CD4-positive, alpha-beta memory T cell (primary cell): Measurements from ENCODE around the gene HEMK1. TPM values are rescaled to one million over a fixed set of nuclear protein-coding genes. Genes with fewer than 3 reads are reported as not detected.
A peak's percentile ranks its signal among the peaks of the same experiment; 100 is the strongest.

Source experiments
- CTCF ChIA-PET: fragments of 350-600 bp; sonication (Branson Sonifier 250); formaldehyde crosslinking; loops from one replicate; lab custom pipeline; 2021; ENCODE audit warnings: inconsistent platforms; ENCODE audit not compliant: partially characterized antibody; lab: Charles Lee
- POLR2A ChIA-PET: fragments of 350-600 bp; sonication (Branson Sonifier 250); formaldehyde crosslinking; loops from one replicate; lab custom pipeline; 2021; ENCODE audit not compliant: partially characterized antibody; lab: Charles Lee
- DNase-seq, 5 donors: peaks; one replicate each; pipeline versions ENCODE4 v3.0.0 to v3.0.0-alpha.2; 2020 to 2022; ENCODE audit warnings: mixed read lengths in 1 of 5
- H3K27ac ChIP-seq: one replicate; pipeline ENCODE4 v1.7.0; 2013; ENCODE audit warnings: low read depth, low read length
- H3K27me3 ChIP-seq: 2 replicates; pipeline ENCODE4 v1.7.0; 2013; ENCODE audit warnings: mild to moderate bottlenecking, low read length, moderate library complexity; ENCODE audit not compliant: insufficient read depth
- H3K36me3 ChIP-seq: 2 replicates; pipeline ENCODE4 v1.7.0; 2013; ENCODE audit warnings: mild to moderate bottlenecking, low read length, moderate library complexity; ENCODE audit not compliant: insufficient read depth
- H3K4me1 ChIP-seq: 2 replicates; pipeline ENCODE4 v1.7.0; 2013; ENCODE audit warnings: mild to moderate bottlenecking, low read length, moderate library complexity; ENCODE audit not compliant: insufficient read depth
- H3K4me3 ChIP-seq, 2 donors: one replicate each; pipeline ENCODE4 v1.7.0; 2013; ENCODE audit warnings: low read length in 2 of 2, mild to moderate bottlenecking in 1 of 2
- H3K9me3 ChIP-seq, 2 donors: one replicate each; pipeline ENCODE4 v1.7.0; 2013; ENCODE audit warnings: low read length in 2 of 2, control low read depth in 1 of 2; ENCODE audit not compliant: control insufficient read depth in 1 of 2
- H3K27ac Mint-ChIP-seq, 7 donors: one replicate each; pipeline ENCODE4 v1.8.0; 2020 to 2021; ENCODE audit warnings: mixed read lengths in 7 of 7, mild to moderate bottlenecking in 6 of 7, inconsistent platforms in 3 of 7, moderate library complexity in 3 of 7
- H3K27me3 Mint-ChIP-seq, 2 donors: one replicate each; pipeline ENCODE4 v1.8.0; 2020 to 2021; ENCODE audit warnings: mixed read lengths in 2 of 2
- H3K36me3 Mint-ChIP-seq, 2 donors: one replicate each; pipeline ENCODE4 v1.8.0; 2020 to 2021; ENCODE audit warnings: mixed read lengths in 2 of 2, inconsistent platforms in 1 of 2, mild to moderate bottlenecking in 1 of 2
- H3K4me1 Mint-ChIP-seq, 4 donors: one replicate each; pipeline ENCODE4 v1.8.0; 2020 to 2021; ENCODE audit warnings: mixed read lengths in 4 of 4, mild to moderate bottlenecking in 1 of 4
- H3K4me3 Mint-ChIP-seq, 8 donors: one replicate each; pipeline ENCODE4 v1.8.0; 2020 to 2021; ENCODE audit warnings: mixed read lengths in 8 of 8, mild to moderate bottlenecking in 7 of 8, moderate library complexity in 6 of 8, inconsistent platforms in 3 of 8
- H3K9me3 Mint-ChIP-seq, 8 donors: one replicate each; pipeline ENCODE4 v1.8.0; 2020 to 2021; ENCODE audit warnings: mixed read lengths in 8 of 8, mild to moderate bottlenecking in 5 of 8, inconsistent platforms in 3 of 8, moderate library complexity in 1 of 8
- intact Hi-C: fragments of 100-400 bp; cut with micrococcal nuclease; formaldehyde crosslinking; loops from one replicate; pipeline ENCODE4 v1.15.1; 2023
- polyA plus RNA-seq, 2 donors: library from polyadenylated mRNA; unstranded; fragments of 300-500 nt; fragmentation: Illumina TruSeq; gene quantifications; one replicate each; pipeline ENCODE4 v1.2.3, GENCODE V29; 2021
- total RNA-seq, 2 experiments: library from RNA; stranded (reverse); gene quantifications; one replicate each; pipeline ENCODE4 v1.2.3, GENCODE V29; 2021

HEMK1 gene
- total and polyA plus RNA-seq, 4 experiments from 2014 or later = 21.2 to 56.7 (median 46.0) TPM

GRCh38 chr3:50635066-50635465 is 65.7 kb downstream of the HEMK1 start:
- H3K36me3 ChIP-seq = no peaks in the 10 kb centered on the region
- Mint-ChIP-seq H3K4me3 (peak overlapping the region in 4 of 8 donors; percentile 16 to 57 (median 23)), H3K27me3 (no peaks in the 10 kb centered on the region), H3K36me3 (peaks cover 0 to 37% of the 10 kb centered on the region in 2 donors), H3K4me1 (peaks cover 57 to 86% (median 72%) of the 10 kb centered on the region in 4 donors), H3K9me3 (no peaks in the 10 kb centered on the region), H3K27ac (peak overlapping the region in 3 of 7 donors; percentile 19 to 78 (median 39))
- peaks cover 74% of the 10 kb centered on the region for H3K4me1 ChIP-seq
- H3K9me3 ChIP-seq = no peaks in the 10 kb centered on the region
- ChIA-PET CTCF (interaction anchor here (0.7 to 5.3 kb wide), 5 partner anchors 13 to 63 kb away, joined by 3 to 43 read pairs (median 3); partner anchors contain the start of gene MAPKAPK3), POLR2A (interaction anchor here (1.0 kb wide), 1 partner anchor 15 kb away, joined by 3 read pairs; no protein-coding TSS in a partner anchor)
- H3K4me3 ChIP-seq = no peak overlapping the region
- H3K27ac ChIP-seq = no peak overlapping the region
- DNase-seq = no peak
- intact Hi-C loops = no loop called here
- no peaks in the 10 kb centered on the region for H3K27me3 ChIP-seq

DNA sequence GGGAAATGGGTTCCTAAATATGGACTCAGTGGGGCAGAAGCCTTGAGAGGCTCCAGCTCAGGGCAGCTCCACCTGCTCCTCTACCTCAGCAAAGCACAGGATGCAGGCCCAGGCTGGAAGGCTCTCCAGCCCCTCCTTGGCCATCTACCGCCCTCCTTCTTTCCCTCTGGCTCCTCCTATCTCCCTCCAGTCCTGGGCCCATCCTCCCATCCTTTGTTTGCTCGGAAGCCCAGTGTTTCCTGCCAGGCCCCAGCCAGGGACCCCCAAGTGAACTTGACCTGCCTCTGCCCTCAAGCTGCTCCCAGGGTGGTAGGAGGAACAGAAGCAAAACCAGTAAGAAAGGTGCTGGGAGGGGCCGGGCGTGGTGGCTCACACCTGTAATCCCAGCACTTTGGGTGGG is 67.7 kb downstream of the HEMK1 start:
- no peak overlapping the region for H3K4me3 Mint-ChIP-seq
- Histone ChIP-seq H3K9me3 (no peaks in the 10 kb centered on the region), H3K27me3 (no peaks in the 10 kb centered on the region), H3K4me3 (no peak overlapping the region), H3K27ac (no peak overlapping the region), H3K36me3 (peaks cover 16% of the 10 kb centered on the region), H3K4me1 (peaks cover 55% of the 10 kb centered on the region)
- POLR2A ChIA-PET = interaction anchor here (1.3 to 2.2 kb wide), 2 partner anchors 13 to 20 kb away, joined by 6 to 11 read pairs; partner anchors contain the start of gene MAPKAPK3
- peaks cover 13 to 49% of the 10 kb centered on the region in 2 donors for H3K36me3 Mint-ChIP-seq
- H3K9me3 Mint-ChIP-seq = no peaks in the 10 kb centered on the region
- no peak for DNase-seq
- CTCF ChIA-PET = interaction anchor here (0.9 to 1.8 kb wide), 3 partner anchors 11 to 17 kb away, joined by 3 to 5 read pairs (median 5); no protein-coding TSS in a partner anchor
- peaks cover 39 to 66% (median 53%) of the 10 kb centered on the region in 4 donors for H3K4me1 Mint-ChIP-seq
- H3K27ac Mint-ChIP-seq = peak overlapping the region in 5 of 7 donors; percentile 35 to 91 (median 88)
- no peaks in the 10 kb centered on the region for H3K27me3 Mint-ChIP-seq
- intact Hi-C loops = no loop called here

- CTCF ChIA-PET = interaction anchor here (1.5 kb wide), 1 partner anchor 18 kb away, joined by 4 read pairs; no protein-coding TSS in a partner anchor
Observed at GRCh38 chr3:50637945-50638344, 68.6 kb downstream of the HEMK1 start.

DNA sequence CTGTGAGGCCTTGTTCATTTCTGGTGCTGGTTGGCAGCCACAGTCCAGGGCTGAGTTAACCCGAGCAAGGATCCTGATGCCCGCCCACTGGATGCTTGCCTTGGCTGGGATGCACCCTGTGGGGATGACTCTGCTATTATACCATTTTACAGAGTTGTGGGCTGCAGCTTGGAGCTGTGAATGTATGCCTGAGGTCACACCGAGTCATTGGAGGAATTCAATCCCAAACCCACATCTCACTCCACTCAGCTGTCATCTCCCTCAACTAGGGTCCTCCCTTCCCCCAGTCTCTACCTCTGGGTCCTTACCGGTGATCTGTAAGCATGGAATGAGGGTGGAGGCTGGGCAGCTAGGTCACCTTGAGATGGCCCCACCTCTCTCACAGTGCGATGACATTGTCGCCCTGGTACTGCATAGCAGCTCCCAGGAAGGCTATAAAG is 69.8 kb downstream of the HEMK1 start:
- POLR2A ChIA-PET = no interaction called here
- H3K4me3 ChIP-seq = no peak overlapping the region

More at GRCh38 chr3:50637945-50638344, 68.6 kb downstream of the HEMK1 start:
- Mint-ChIP-seq H3K27ac (peak overlapping the region; percentile 35 to 92 (median 87)), H3K36me3 (peaks cover 18 to 51% of the 10 kb centered on the region in 2 donors), H3K9me3 (no peaks in the 10 kb centered on the region), H3K4me3 (no peak overlapping the region), H3K27me3 (no peaks in the 10 kb centered on the region), H3K4me1 (peaks cover 30 to 57% (median 43%) of the 10 kb centered on the region in 4 donors)
- H3K36me3 ChIP-seq = peaks cover 22% of the 10 kb centered on the region
- H3K4me1 ChIP-seq = peaks cover 45% of the 10 kb centered on the region
- no peaks in the 10 kb centered on the region for H3K27me3 ChIP-seq
- DNase-seq = no peak
- POLR2A ChIA-PET = interaction anchor here (0.8 to 2.2 kb wide), 2 partner anchors 14 to 21 kb away, joined by 3 to 11 read pairs; partner anchors contain the start of gene MAPKAPK3
- H3K9me3 ChIP-seq = no peaks in the 10 kb centered on the region
- intact Hi-C loops = no loop called here
- no peak overlapping the region for H3K4me3 ChIP-seq
- peak overlapping the region; percentile 10 for H3K27ac ChIP-seq

DNA sequence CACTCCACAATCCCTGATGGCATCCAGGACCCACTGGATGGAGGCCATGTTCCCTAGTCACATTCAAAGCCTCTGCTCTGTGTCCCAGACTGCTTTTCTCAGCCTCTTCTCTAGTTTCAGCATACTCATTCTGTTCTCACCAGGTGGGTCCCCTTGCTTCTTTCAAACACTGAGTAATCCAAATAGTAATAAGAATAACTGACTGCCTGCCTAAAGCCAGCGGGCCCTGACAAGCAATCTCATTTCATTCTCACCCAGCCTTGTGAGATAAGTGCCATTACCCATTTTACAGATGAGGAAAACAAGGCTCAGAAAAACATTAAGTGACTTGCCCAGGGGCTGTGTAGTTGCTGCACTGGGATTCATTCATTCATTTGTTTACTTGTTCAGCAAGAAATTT is 73.1 kb downstream of the HEMK1 start:
- CTCF ChIA-PET = interaction anchor here (1.6 kb wide), 1 partner anchor 28 kb away, joined by 5 read pairs; no protein-coding TSS in a partner anchor
- no peaks in the 10 kb centered on the region for H3K27me3 ChIP-seq
- H3K4me1 ChIP-seq = peaks cover 8% of the 10 kb centered on the region
- H3K36me3 Mint-ChIP-seq = peaks cover 46 to 86% of the 10 kb centered on the region in 2 donors
- H3K27ac Mint-ChIP-seq = no peak overlapping the region
- POLR2A ChIA-PET = interaction anchor here (1.2 kb wide), 1 partner anchor 11 kb away, joined by 3 read pairs; no protein-coding TSS in a partner anchor
- no peaks in the 10 kb centered on the region for H3K9me3 Mint-ChIP-seq
- no peak overlapping the region for H3K4me3 ChIP-seq
- H3K36me3 ChIP-seq = peaks cover 65% of the 10 kb centered on the region
- intact Hi-C loops = no loop called here
- no peak overlapping the region for H3K27ac ChIP-seq
- no peak overlapping the region for H3K4me3 Mint-ChIP-seq
- peaks cover 6 to 20% (median 13%) of the 10 kb centered on the region in 4 donors for H3K4me1 Mint-ChIP-seq
- no peaks in the 10 kb centered on the region for H3K9me3 ChIP-seq
- DNase-seq = no peak
- no peaks in the 10 kb centered on the region for H3K27me3 Mint-ChIP-seq

More for the DNA sequence above, 69.8 kb downstream of the HEMK1 start:
- Mint-ChIP-seq H3K4me3 (no peak overlapping the region), H3K4me1 (peaks cover 19 to 46% (median 33%) of the 10 kb centered on the region in 4 donors), H3K36me3 (peaks cover 25 to 60% of the 10 kb centered on the region in 2 donors), H3K27ac (peak overlapping the region in 5 of 7 donors; percentile 25 to 84 (median 56)), H3K9me3 (no peaks in the 10 kb centered on the region), H3K27me3 (no peaks in the 10 kb centered on the region)
- DNase-seq = no peak
- H3K36me3 ChIP-seq = peaks cover 34% of the 10 kb centered on the region
- CTCF ChIA-PET = interaction anchor here (2.4 kb wide), 1 partner anchor 16 kb away, joined by 8 read pairs; no protein-coding TSS in a partner anchor
- H3K27ac ChIP-seq = no peak overlapping the region
- intact Hi-C loops = no loop called here
- H3K4me1 ChIP-seq = peaks cover 34% of the 10 kb centered on the region
- no peaks in the 10 kb centered on the region for H3K9me3 ChIP-seq
- no peaks in the 10 kb centered on the region for H3K27me3 ChIP-seq

DNA sequence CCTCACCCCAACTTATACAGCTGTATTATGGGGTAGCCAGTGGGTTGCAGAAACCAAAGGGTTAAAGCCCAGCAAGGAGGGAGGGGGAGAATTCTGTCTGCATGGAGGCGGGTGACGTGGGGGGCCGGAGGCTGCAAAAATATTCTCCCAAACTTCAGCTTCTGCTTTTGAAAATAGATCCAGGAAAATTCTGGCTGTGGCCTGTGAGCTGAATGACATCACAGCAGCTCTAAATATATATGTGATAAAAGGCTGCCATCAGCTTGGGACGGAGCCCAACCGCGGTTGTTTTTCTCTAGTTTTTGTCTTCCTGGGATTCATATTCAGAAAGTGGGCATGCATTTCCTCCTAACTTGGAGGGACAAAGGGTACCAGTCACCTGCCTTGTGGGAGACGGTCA is 75.2 kb downstream of the HEMK1 start:
- POLR2A ChIA-PET = interaction anchor here (0.6 to 1.5 kb wide), 2 partner anchors 25 to 873 kb away, joined by 3 to 5 read pairs; no protein-coding TSS in a partner anchor
- Histone ChIP-seq H3K36me3 (peaks cover 74% of the 10 kb centered on the region), H3K4me1 (no peaks in the 10 kb centered on the region), H3K27me3 (no peaks in the 10 kb centered on the region), H3K9me3 (no peaks in the 10 kb centered on the region), H3K27ac (no peak overlapping the region), H3K4me3 (no peak overlapping the region)
- no peaks in the 10 kb centered on the region for H3K9me3 Mint-ChIP-seq
- peak overlapping the region in 2 of 7 donors; percentile 22 to 77 for H3K27ac Mint-ChIP-seq
- intact Hi-C loops = no loop called here
- H3K36me3 Mint-ChIP-seq = peaks cover 50 to 88% of the 10 kb centered on the region in 2 donors
- no peak for DNase-seq
- no peak overlapping the region for H3K4me3 Mint-ChIP-seq
- no peaks in the 10 kb centered on the region for H3K27me3 Mint-ChIP-seq
- peaks cover 0 to 4% (median 0%) of the 10 kb centered on the region in 4 donors for H3K4me1 Mint-ChIP-seq
- CTCF ChIA-PET = interaction anchor here (1.1 to 1.9 kb wide), 5 partner anchors 8 to 31 kb away, joined by 3 to 4 read pairs (median 4); no protein-coding TSS in a partner anchor

GRCh38 chr3:50645378-50645777 is 76.1 kb downstream of the HEMK1 start:
- DNase-seq = no peak
- no peaks in the 10 kb centered on the region for H3K27me3 ChIP-seq
- H3K4me1 ChIP-seq = no peaks in the 10 kb centered on the region
- H3K9me3 ChIP-seq = no peaks in the 10 kb centered on the region
- intact Hi-C loops = no loop called here
- CTCF ChIA-PET = interaction anchor here (1.1 to 1.9 kb wide), 3 partner anchors 14 to 32 kb away, joined by 3 to 4 read pairs (median 4); no protein-coding TSS in a partner anchor
- POLR2A ChIA-PET = interaction anchor here (1.5 kb wide), 1 partner anchor 26 kb away, joined by 5 read pairs; no protein-coding TSS in a partner anchor
- Mint-ChIP-seq H3K27ac (no peak overlapping the region), H3K4me1 (no peaks in the 10 kb centered on the region), H3K9me3 (no peaks in the 10 kb centered on the region), H3K4me3 (no peak overlapping the region), H3K36me3 (peaks cover 50 to 84% of the 10 kb centered on the region in 2 donors), H3K27me3 (no peaks in the 10 kb centered on the region)
- H3K36me3 ChIP-seq = peaks cover 74% of the 10 kb centered on the region
- no peak overlapping the region for H3K4me3 ChIP-seq
- no peak overlapping the region for H3K27ac ChIP-seq
